Endothelial cell of hepatic sinusoid (primary cell): ENCODE measurements around the gene LCE1A.

ENCODE experiments used
- in situ Hi-C: cut with HindIII; loops from 2 replicates; pipeline ENCODE4 v1.10.0; 2017; ENCODE audit warnings: low sequenced_read_pairs

LCE1A gene, protein sequence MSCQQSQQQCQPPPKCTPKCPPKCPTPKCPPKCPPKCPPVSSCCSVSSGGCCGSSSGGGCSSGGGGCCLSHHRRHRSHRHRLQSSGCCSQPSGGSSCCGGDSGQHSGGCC

DNA sequence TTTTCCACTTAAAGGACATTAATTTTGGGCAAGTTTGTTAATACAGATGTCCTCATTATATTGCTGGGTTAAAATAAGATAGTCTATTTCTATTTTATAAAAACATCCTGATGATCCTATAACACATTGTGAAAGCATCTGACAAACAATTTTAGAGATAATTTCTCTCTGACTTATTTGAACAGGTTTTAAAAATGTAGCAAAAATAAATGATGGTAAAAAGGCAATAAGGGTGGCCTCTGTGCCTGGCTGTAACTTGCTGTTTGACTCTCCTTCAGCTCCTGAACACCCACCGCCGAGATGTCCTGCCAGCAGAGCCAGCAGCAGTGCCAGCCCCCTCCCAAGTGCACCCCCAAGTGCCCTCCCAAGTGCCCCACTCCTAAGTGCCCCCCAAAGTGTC lies at the start of gene LCE1A:
Gene LCE1A, plus strand, starts transcription at position 301 of the 400 bp plus-strand sequence. Its CDS starts 0 bp downstream, at position 301.
- in situ Hi-C loops = no loop called here

DNA sequence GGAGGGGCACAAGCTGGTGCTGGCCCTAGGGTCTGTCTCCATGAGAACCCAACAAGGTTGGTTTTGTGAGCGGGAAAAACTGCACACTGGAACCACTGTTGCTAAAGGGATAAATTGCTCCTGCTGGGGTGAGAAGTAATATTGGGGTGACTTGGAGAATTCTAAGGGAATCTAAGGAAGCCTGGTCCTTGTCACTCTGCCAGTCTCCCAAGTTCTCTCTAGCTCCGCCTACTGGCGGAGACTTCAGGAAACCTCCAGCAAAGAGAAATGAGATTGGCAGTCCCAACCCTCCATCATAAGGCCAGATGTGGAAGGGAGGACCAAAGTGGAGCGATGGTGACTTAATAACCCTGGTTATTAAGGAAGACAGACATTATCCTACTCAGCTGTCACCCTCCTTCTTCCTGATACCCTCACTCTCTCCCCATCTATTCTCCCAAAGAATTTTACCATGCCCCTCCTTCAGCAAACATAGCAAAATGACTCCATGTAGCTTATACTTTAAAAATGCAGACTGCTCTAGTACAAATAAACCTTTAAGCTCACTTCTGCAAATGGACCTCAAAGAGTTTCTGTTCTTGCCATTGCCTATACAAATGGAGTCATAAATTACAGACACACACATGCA lies 49.6 kb upstream of the LCE1A start:
- in situ Hi-C loops = no loop called here

DNA sequence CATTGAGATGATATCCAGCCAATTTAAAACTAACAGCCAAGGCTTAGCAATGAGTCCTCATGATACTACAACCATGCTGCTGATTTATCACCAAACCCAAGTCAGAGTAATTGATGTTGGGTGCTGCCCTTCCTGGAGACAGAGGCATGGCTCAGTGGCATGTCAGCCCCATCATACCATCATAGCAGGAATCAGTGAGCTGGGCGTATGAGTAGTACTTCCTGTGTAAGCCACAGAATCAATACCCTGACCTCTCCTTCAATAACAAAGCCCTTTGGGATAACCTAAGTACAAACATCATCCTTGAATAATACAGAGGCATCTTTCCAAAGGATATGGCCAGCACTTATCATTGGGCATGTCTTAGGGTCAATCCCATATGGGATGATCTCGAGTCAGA lies 44.2 kb upstream of the LCE1A start:
- in situ Hi-C loops = no loop called here

- in situ Hi-C loops = no loop called here
Measured at GRCh38 chr1:152786077-152786476, 41.2 kb upstream of the LCE1A start, which contains the start of gene LCE1E. TSS of gene LCE1E (plus strand) at chr1:152786257. CDS start at chr1:152787300, 1,043 bp downstream.

- in situ Hi-C loops = no loop called here
Measured at GRCh38 chr1:152795686-152796085, 31.6 kb upstream of the LCE1A start.

DNA sequence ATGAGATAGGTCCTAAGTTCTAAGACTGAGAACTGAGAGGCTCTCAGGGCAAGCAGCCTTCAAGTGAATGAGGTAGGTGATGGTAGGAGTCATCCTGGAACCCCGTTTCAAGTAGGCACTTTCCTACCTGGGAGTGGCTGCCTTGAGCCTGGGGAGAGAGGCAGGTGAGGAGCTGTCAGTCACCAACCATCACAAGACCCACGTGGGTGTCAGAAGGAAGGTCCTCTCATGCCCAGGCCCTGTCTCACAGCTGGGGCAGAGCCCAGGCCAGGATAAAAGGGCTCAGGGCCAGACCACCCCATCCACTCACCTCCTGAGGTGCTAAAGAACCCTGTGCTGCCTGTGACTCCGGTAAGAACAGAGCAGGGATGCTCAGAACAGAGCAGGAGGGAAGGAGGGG lies 30.9 kb upstream of the LCE1A start, which contains the start of gene LCE1D:
Gene LCE1D, plus strand, starts transcription at position 301 of the 400 bp plus-strand sequence. CDS start 1,074 bp downstream, outside the sequence.
- in situ Hi-C loops = no loop called here

GRCh38 chr1:152801333-152801732 lies 25.9 kb upstream of the LCE1A start:
- in situ Hi-C loops = no loop called here

GRCh38 chr1:152806576-152806975 lies 20.7 kb upstream of the LCE1A start, which contains the start of gene LCE1C:
TSS of gene LCE1C (minus strand) at chr1:152806651. CDS start at chr1:152805478, 1,173 bp downstream.
- in situ Hi-C loops = no loop called here

- in situ Hi-C loops = no loop called here
Measured at GRCh38 chr1:152811050-152811449, 16.2 kb upstream of the LCE1A start.

DNA sequence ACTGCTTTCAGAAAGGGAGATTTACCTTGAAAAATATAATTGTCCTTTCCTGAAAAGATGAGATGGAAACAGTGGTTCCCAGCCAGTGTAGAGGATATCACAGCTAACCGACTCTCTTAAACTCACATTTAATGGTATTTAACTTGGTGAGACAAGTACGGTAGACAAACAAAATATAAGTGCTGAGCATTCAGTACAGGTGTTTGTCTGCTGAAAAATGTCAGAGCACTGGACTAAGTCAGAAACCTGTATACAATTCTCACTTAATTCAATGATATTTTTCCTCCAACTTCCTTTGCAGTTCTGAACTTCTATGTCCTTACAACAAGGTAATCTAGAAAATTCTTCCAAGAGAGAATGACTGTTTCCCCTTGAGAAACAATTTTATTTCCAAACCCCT lies 15.6 kb upstream of the LCE1A start, which contains the start of gene LCE1B:
Gene LCE1B, plus strand, starts transcription at position 301 of the 400 bp plus-strand sequence. CDS start 476 bp downstream, outside the sequence.
- in situ Hi-C loops = no loop called here

- in situ Hi-C loops = no loop called here
Measured at GRCh38 chr1:152817309-152817708, 10.0 kb upstream of the LCE1A start.

GRCh38 chr1:152823294-152823693 lies 4.0 kb upstream of the LCE1A start:
- in situ Hi-C loops = no loop called here

- in situ Hi-C loops = no loop called here
Measured at GRCh38 chr1:152824964-152825363, 2.3 kb upstream of the LCE1A start.

GRCh38 chr1:152836870-152837269 lies 9.6 kb downstream of the LCE1A start:
- in situ Hi-C loops = no loop called here

DNA sequence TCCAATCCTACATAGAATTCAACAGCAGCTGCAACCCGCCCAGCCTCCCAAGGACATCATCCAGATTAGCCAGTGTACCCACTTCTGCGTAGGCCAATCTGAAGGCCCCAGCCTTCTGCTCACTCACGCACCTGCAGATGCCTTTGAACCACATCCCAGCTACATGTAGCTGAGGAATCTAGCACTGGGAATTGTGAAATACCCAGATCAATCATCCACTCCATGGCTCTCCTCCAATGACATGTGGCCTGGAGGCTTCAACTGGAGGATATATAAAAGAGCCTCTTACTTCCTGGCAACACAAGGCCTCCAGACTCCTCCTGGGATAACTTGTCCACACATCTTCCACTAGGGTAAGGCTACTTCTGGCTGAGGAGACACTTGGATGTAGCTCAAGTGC lies 15.3 kb downstream of the LCE1A start, which contains the start of gene LCE6A:
Gene LCE6A, plus strand, starts transcription at position 301 of the 400 bp plus-strand sequence. CDS start 665 bp downstream, outside the sequence.
- in situ Hi-C loops = no loop called here

GRCh38 chr1:152855661-152856060 lies 28.4 kb downstream of the LCE1A start:
- in situ Hi-C loops = no loop called here

DNA sequence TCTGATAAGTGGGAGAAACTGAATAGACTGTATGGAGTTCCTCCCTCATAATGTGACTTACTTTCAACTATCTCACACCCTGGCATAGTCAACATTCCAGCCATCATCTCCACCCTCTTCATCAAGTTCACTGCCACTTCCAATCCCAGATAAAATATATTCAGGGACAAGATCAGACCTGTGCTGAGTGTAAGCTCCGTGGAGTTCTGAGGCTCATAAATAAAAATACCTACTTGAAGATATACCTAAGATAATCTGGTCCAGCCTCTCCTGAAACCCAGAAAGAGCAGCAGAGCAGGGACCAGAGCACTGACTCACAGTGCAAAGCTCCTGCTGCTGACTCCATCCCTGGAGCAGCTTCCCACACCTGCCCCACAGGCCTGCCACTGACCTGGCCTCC lies 30.8 kb downstream of the LCE1A start:
- in situ Hi-C loops = no loop called here

GRCh38 chr1:152859696-152860095 lies 32.4 kb downstream of the LCE1A start, which contains the start of gene LCE7A:
TSS of gene LCE7A (plus strand) at chr1:152859996. CDS start at chr1:152860698, 702 bp downstream.
- in situ Hi-C loops = no loop called here

GRCh38 chr1:152860129-152860528 lies 32.9 kb downstream of the LCE1A start:
- in situ Hi-C loops = no loop called here

GRCh38 chr1:152861374-152861773 lies 34.1 kb downstream of the LCE1A start:
- in situ Hi-C loops = no loop called here

DNA sequence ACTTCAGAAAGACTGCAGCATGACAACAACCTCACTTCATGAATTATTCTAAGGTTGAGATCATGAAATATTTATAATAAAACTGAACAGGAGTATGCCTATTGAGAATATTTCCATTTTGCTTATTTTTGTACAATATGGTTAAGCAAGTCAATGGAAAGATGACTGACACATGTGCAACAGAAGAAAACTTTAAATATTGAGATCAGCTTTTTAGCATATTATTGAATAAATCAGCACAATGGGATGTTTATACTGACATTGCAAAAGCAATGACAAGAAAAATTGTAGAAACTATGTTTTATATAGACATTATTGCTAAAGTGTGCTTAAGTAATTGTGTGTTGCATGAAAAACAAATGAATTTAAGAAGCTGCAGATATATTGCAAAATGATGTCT lies 37.2 kb downstream of the LCE1A start:
- in situ Hi-C loops = no loop called here

GRCh38 chr1:152866321-152866720 lies 39.0 kb downstream of the LCE1A start:
- in situ Hi-C loops = no loop called here
